ENCODE measurements around the gene FYCO1. TPM values are rescaled to one million over a fixed set of nuclear protein-coding genes. Genes with fewer than 3 reads are reported as not detected.
"Not testable (repeated sequence)": the region's sequence is repeated elsewhere in the genome, so short reads cannot be mapped to it uniquely, and the experiment has no call there.

Gene FYCO1
- total RNA-seq, 3 donors from 2014 or later (not counting 1 experiment from before 2014, with no cell fraction given) = 23.0 to 28.4 (median 27.5) TPM

GRCh38 chr3:46008058-46008457 is 12.4 kb upstream of the FYCO1 start:
- no peak for DNase-seq
- no peak overlapping the region for H3K4me3 ChIP-seq (ENCODE audit: low read length)
- H3K4me3 Mint-ChIP-seq = no peak overlapping the region
- no peaks in the 10 kb centered on the region for H3K9me3 Mint-ChIP-seq
- H3K27me3 ChIP-seq (ENCODE audit: control insufficient read depth, insufficient read depth, low read length) = peaks cover 4% of the 10 kb centered on the region
- peaks cover 14% of the 10 kb centered on the region for H3K4me1 ChIP-seq (ENCODE audit: control insufficient read depth, insufficient read depth, low read length)
- 97% methylated on average over 6 of the region's 6 CpGs for WGBS (ENCODE audit: insufficient coverage)
- H3K27ac ChIP-seq (ENCODE audit: low read length) = no peak overlapping the region
- H3K36me3 ChIP-seq (ENCODE audit: control insufficient read depth, insufficient read depth, low read length) = no peaks in the 10 kb centered on the region
- H3K9me3 ChIP-seq (ENCODE audit: control insufficient read depth, insufficient read depth, low read length) = no peaks in the 10 kb centered on the region
- no peak for ATAC-seq
- no peak overlapping the region for H3K27ac Mint-ChIP-seq
- peaks cover 14% of the 10 kb centered on the region in 2 donors for H3K4me1 Mint-ChIP-seq
- intact Hi-C loops (cut with micrococcal nuclease) = no loop called here
- peaks cover 31 to 52% of the 10 kb centered on the region in 2 donors for H3K27me3 Mint-ChIP-seq (ENCODE audit: low read depth in 2 of 2)
- no peaks in the 10 kb centered on the region for H3K36me3 Mint-ChIP-seq
- no peak for TF ChIP-seq CTCF (IDR thresholded peaks at IDR 0.05)

- H3K27me3 ChIP-seq (ENCODE audit: control insufficient read depth, insufficient read depth, low read length) = peaks cover 2% of the 10 kb centered on the region
- H3K4me1 ChIP-seq (ENCODE audit: control insufficient read depth, insufficient read depth, low read length) = peaks cover 7% of the 10 kb centered on the region
- no peaks in the 10 kb centered on the region for H3K9me3 Mint-ChIP-seq
- H3K9me3 ChIP-seq (ENCODE audit: control insufficient read depth, insufficient read depth, low read length) = no peaks in the 10 kb centered on the region
- H3K4me1 Mint-ChIP-seq = peaks cover 6% of the 10 kb centered on the region in 2 donors
- no peak for TF ChIP-seq CTCF (IDR thresholded peaks at IDR 0.05)
- no peak overlapping the region for H3K4me3 ChIP-seq (ENCODE audit: low read length)
- no peak for ATAC-seq
- no peaks in the 10 kb centered on the region for H3K36me3 Mint-ChIP-seq
- no peaks in the 10 kb centered on the region for H3K36me3 ChIP-seq (ENCODE audit: control insufficient read depth, insufficient read depth, low read length)
- no peak overlapping the region for H3K4me3 Mint-ChIP-seq
- intact Hi-C loops (cut with micrococcal nuclease) = no loop called here
- no peak overlapping the region for H3K27ac ChIP-seq (ENCODE audit: low read length)
- peaks cover 27 to 46% of the 10 kb centered on the region in 2 donors for H3K27me3 Mint-ChIP-seq (ENCODE audit: low read depth in 2 of 2)
- no peak for DNase-seq
- H3K27ac Mint-ChIP-seq = no peak overlapping the region
Measured at GRCh38 chr3:46007280-46007679, 11.7 kb upstream of the FYCO1 start.

GRCh38 chr3:46006238-46007032 is 10.8 kb upstream of the FYCO1 start:
- no peak for ATAC-seq
- TF ChIP-seq CTCF (IDR thresholded peaks at IDR 0.05) = no peak
- H3K27ac Mint-ChIP-seq = no peak overlapping the region
- no peak for DNase-seq
- H3K4me3 ChIP-seq (ENCODE audit: low read length) = no peak overlapping the region
- H3K36me3 ChIP-seq (ENCODE audit: control insufficient read depth, insufficient read depth, low read length) = no peaks in the 10 kb centered on the region
- H3K4me3 Mint-ChIP-seq = no peak overlapping the region
- intact Hi-C loops (cut with micrococcal nuclease) = no loop called here
- H3K27me3 Mint-ChIP-seq (ENCODE audit: low read depth in 2 of 2) = peaks cover 26 to 44% of the 10 kb centered on the region in 2 donors
- H3K4me1 Mint-ChIP-seq = peaks cover 4 to 5% of the 10 kb centered on the region in 2 donors
- no peaks in the 10 kb centered on the region for H3K9me3 Mint-ChIP-seq
- peaks cover 5% of the 10 kb centered on the region for H3K4me1 ChIP-seq (ENCODE audit: control insufficient read depth, insufficient read depth, low read length)
- H3K27ac ChIP-seq (ENCODE audit: low read length) = no peak overlapping the region
- 83% methylated on average over 4 of the region's 5 CpGs for WGBS (ENCODE audit: insufficient coverage)
- peaks cover 2% of the 10 kb centered on the region for H3K27me3 ChIP-seq (ENCODE audit: control insufficient read depth, insufficient read depth, low read length)
- no peaks in the 10 kb centered on the region for H3K9me3 ChIP-seq (ENCODE audit: control insufficient read depth, insufficient read depth, low read length)
- no peaks in the 10 kb centered on the region for H3K36me3 Mint-ChIP-seq

GRCh38 chr3:46003706-46004105 is 8.1 kb upstream of the FYCO1 start:
- intact Hi-C loops (cut with micrococcal nuclease); H3K4me3 Mint-ChIP-seq; H3K36me3 Mint-ChIP-seq: not testable (repeated sequence)

More at GRCh38 chr3:46003706-46004105, 8.1 kb upstream of the FYCO1 start:
- not testable (repeated sequence) for H3K4me1 ChIP-seq (ENCODE audit: control insufficient read depth, insufficient read depth, low read length); H3K4me1 Mint-ChIP-seq; H3K4me3 ChIP-seq (ENCODE audit: low read length); H3K9me3 ChIP-seq (ENCODE audit: control insufficient read depth, insufficient read depth, low read length); H3K9me3 Mint-ChIP-seq; H3K27ac Mint-ChIP-seq; DNase-seq; ATAC-seq; H3K36me3 ChIP-seq (ENCODE audit: control insufficient read depth, insufficient read depth, low read length); H3K27ac ChIP-seq (ENCODE audit: low read length); H3K27me3 ChIP-seq (ENCODE audit: control insufficient read depth, insufficient read depth, low read length)
- peaks cover 13 to 38% of the 10 kb centered on the region in 2 donors for H3K27me3 Mint-ChIP-seq (ENCODE audit: low read depth in 2 of 2)

Measured in natural killer cell (primary cell).